Body of pancreas (tissue), 4 donors: ENCODE results near the gene UBE2E1. TPM values are rescaled to one million over a fixed set of nuclear protein-coding genes. Genes with fewer than 3 reads are reported as not detected.
A peak's percentile ranks its signal among the peaks of the same experiment; 100 is the strongest.

ENCODE experiments used
- ATAC-seq: fragments of 150-250 bp; one replicate; pipeline ENCODE4 v1.9.1; 2016
- DNase-seq, 4 donors: peaks; one replicate each; pipeline ENCODE4 v3.0.0-alpha.2; 2019
- H3K27ac ChIP-seq, 4 donors: fragments of 200-600 bp; sonication (generic); 1 replicate in 3 of 4; 2 replicates in 1 of 4; pipeline versions ENCODE4 v1.5.1 to v1.6.1; 2016 to 2019; ENCODE audit warnings: mild to moderate bottlenecking in 1 of 4, mixed read lengths in 1 of 4, moderate library complexity in 1 of 4
- H3K27me3 ChIP-seq, 2 donors: fragments of 200-600 bp; sonication (generic); one replicate each; pipeline ENCODE4 v1.6.0; 2016; ENCODE audit warnings: mild to moderate bottlenecking in 1 of 2
- H3K36me3 ChIP-seq, 2 donors: fragments of 200-600 bp; sonication (generic); replicated peaks in 1 of 2; 2 replicates each; pipeline ENCODE4 v1.5.1; 2016; ENCODE audit warnings: low read depth in 2 of 2; ENCODE audit not compliant: insufficient read depth in 1 of 2
- H3K4me1 ChIP-seq: fragments of 200-600 bp; sonication (generic); one replicate; pipeline ENCODE4 v1.6.0; 2016
- H3K4me3 ChIP-seq, 2 donors: fragments of 200-600 bp; sonication (generic); 1 replicate in 1 of 2; 2 replicates in 1 of 2; pipeline ENCODE4 v1.5.1; 2016 to 2019
- H3K9me3 ChIP-seq, 3 donors: fragments of 200-600 bp; sonication (generic); 1 replicate in 2 of 3; 2 replicates in 1 of 3; pipeline ENCODE4 v1.5.1; 2016
- POLR2A ChIP-seq, 3 donors: fragments of 450-650 bp; IDR thresholded peaks; one replicate each; pipeline ENCODE4 v1.6.1; 2016; ENCODE audit warnings: antibody characterized with exemption in 3 of 3, mild to moderate bottlenecking in 2 of 3
- WGBS, 2 donors: methylation state at CpG; one replicate each; pipeline ENCODE4 v1.1.5; 2017; 5-methylcytosine and 5-hydroxymethylcytosine counted together
- intact Hi-C: fragments of 100-400 bp; cut with DNase I; formaldehyde crosslinking; loops from one replicate; pipeline ENCODE4 v1.15.1; 2023
- total RNA-seq, 2 donors: library from RNA; depleted of rRNA; stranded (reverse); fragments of >200 nt; gene quantifications; one replicate each; pipeline ENCODE4 v1.1.0, GENCODE V29; 2016
- TF ChIP-seq, protein P1 (sequence below), 7 experiments: fragments of 450-650 bp in 4 of 7; fragments of 200-600 bp in 3 of 7; sonication (generic) in 3 of 7; IDR thresholded peaks; one replicate each; pipeline ENCODE4 v1.5.1; 2016 to 2019; ENCODE audit warnings: antibody characterized with exemption in 7 of 7

Gene UBE2E1
- total RNA-seq, result 10 to 100 TPM; 21.1 to 30.9 TPM

DNA sequence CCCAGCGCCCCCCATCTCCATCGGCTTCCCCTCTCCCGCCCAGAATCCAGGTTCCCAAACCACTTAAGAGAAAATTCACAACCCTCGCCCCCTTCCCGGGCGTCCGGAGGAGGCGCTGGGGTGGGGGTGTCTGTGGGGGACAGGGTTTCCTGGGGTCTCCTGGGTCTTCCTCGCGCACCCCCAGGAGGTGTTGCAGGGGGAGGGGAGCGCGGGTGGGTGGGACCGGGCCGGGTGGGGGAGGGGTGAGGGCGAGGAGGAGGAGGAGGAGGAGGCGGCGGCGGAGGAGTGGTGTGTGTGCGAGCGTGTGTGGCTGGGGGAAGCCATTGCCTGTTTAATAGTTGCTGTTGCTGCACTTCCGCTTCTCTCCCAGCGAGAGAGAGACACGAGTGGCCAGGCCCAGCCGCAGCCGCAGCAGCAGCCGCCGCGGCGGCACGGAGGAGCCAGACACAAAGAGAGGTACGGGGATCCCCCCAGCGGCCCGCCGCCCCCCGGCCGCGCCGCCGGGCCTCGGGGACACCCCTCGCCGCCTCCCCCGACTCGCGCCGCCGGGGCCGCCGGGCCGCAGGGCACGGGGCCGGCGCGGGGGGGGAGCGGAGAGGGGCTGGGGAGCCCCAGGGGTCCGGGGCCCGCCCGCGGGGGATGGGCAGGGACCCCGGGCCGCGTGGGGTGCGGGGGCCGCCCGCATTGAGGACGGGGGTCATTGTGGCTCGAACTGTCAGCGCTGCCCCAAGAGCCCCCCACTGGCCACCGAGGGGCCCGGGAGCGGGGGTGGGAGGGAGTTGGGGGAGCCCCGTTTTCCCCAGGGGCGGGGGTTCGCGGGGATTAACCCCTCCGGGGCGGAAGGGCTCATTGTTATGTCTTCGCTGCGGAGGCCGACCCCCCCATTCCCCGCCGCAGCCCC, at the start of gene UBE2E1:
Gene UBE2E1 (plus strand): TSS at position 323 of the 901 bp plus-strand sequence. CDS start 1,315 bp downstream, outside the sequence.
- TF ChIP-seq, protein P1, sequence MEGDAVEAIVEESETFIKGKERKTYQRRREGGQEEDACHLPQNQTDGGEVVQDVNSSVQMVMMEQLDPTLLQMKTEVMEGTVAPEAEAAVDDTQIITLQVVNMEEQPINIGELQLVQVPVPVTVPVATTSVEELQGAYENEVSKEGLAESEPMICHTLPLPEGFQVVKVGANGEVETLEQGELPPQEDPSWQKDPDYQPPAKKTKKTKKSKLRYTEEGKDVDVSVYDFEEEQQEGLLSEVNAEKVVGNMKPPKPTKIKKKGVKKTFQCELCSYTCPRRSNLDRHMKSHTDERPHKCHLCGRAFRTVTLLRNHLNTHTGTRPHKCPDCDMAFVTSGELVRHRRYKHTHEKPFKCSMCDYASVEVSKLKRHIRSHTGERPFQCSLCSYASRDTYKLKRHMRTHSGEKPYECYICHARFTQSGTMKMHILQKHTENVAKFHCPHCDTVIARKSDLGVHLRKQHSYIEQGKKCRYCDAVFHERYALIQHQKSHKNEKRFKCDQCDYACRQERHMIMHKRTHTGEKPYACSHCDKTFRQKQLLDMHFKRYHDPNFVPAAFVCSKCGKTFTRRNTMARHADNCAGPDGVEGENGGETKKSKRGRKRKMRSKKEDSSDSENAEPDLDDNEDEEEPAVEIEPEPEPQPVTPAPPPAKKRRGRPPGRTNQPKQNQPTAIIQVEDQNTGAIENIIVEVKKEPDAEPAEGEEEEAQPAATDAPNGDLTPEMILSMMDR (IDR thresholded peaks at IDR 0.05), result no peak
- TF ChIP-seq POLR2A (IDR thresholded peaks at IDR 0.05), result peak in 2 of 3 donors; percentile 63
- Histone ChIP-seq H3K4me1 (peaks cover 14% of the 10 kb centered on the region), H3K27ac (peak within 1 kb of the TSS; percentile 69 to 83 (median 73)), H3K9me3 (no peaks in the 10 kb centered on the region), H3K4me3 (peak within 1 kb of the TSS; percentile 64 to 90), H3K27me3 (no peaks in the 10 kb centered on the region), H3K36me3 (no peaks in the 10 kb centered on the region)
- DNase-seq (peak; percentile 67 to 75 (median 73)), ATAC-seq (peak; percentile 78)
- 0% methylated on average over 14 to 55 of the region's 82 CpGs for WGBS, 2 donors
- intact Hi-C loops, result no loop called here

DNA sequence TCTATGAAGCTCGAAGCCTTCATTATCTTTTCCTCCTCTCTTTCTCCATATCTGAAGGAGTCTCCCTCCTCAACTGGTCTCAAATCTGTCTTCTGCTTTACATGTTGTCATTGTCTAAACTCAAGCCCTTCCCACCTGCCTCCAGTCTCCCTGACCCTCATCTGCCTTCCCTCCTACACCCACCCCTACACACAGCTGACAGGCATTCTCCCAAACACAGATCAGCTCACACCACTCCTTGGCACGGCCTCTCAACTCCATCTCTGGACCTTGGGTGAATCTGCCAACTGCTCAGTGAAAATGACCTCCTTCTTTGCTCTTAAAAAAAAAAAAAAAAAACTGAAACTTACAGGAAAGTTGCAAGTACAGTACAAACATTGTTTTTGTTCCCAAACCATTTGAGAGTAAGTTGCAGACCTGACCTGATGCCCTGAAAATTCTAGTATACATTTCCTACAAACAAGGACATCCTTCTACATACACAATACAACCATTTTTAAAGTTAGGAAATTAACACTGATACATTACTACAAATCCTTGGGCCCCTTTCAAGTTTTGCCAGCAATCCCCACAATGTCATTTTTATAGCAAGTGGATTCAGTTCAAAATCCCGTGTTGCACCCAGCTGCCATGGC, 49.4 kb upstream of the UBE2E1 start:
- Histone ChIP-seq H3K36me3 (no peaks in the 10 kb centered on the region), H3K27ac (no peak overlapping the region), H3K27me3 (no peaks in the 10 kb centered on the region), H3K4me1 (no peaks in the 10 kb centered on the region), H3K9me3 (no peaks in the 10 kb centered on the region), H3K4me3 (no peak overlapping the region)
- DNase-seq (no peak), ATAC-seq (no peak)
- no peak for TF ChIP-seq POLR2A (IDR thresholded peaks at IDR 0.05)
- TF ChIP-seq, protein P1 (IDR thresholded peaks at IDR 0.05), result no peak
- WGBS, 2 donors, result 77 to 78% methylated on average over 3 of the region's 3 CpGs
- intact Hi-C loops, result no loop called here

DNA sequence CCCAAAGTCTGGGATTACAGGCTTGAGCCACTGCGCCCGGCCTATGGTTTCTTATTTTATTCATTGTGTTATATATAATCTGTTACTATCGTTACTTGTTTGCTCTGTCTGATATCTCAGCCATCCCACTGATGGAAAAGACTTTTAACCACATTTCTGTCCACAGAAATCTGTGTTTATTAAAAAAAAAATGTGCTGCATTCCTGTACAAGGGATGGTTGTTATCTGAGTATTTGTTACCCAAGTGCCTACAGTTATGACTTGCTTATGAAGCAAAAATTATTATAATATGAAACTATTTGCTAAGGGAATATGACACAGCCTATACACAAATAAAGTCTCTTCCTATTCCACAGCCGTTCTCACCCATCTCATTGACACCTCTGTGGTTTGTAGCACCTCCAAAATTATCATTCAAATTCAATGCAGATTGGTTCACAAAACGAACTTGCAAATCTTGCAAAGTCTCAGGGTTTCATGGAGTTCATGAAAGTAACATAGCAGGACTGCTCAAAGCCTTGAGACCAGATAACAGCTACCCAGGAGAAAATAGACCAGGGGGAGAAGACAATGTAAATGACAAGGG, 47.4 kb upstream of the UBE2E1 start:
- 73 to 76% methylated on average over 5 of the region's 5 CpGs for WGBS, 2 donors
- H3K27ac ChIP-seq, result no peak overlapping the region
- H3K27me3 ChIP-seq, result no peaks in the 10 kb centered on the region
- H3K4me3 ChIP-seq, result no peak overlapping the region
- H3K36me3 ChIP-seq, result no peaks in the 10 kb centered on the region
- no peaks in the 10 kb centered on the region for H3K9me3 ChIP-seq
- ATAC-seq (no peak), DNase-seq (no peak)
- TF ChIP-seq, protein P1 (IDR thresholded peaks at IDR 0.05), result no peak
- no peak for TF ChIP-seq POLR2A (IDR thresholded peaks at IDR 0.05)
- H3K4me1 ChIP-seq, result no peaks in the 10 kb centered on the region
- intact Hi-C loops, result no loop called here

DNA sequence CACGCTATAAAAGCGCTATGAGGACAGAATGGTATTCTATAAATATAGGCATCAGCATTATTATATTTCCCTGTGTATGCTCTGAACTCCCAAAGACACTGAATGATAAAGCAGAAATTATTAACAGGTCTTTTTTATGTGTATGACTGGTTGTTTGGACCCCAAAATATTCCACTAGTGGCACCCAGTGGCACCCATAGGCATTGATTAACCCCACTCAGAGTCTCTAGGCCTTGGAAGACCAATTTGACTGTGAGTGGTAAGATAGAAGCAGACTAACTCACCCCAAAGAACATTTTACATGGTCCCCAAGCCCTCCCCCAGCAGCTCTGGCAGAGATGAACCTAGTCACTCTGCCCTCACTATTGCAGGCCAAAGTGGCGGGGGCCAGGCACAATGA, 45.4 kb upstream of the UBE2E1 start:
- ATAC-seq, result no peak
- Histone ChIP-seq H3K27me3 (no peaks in the 10 kb centered on the region), H3K4me3 (no peak overlapping the region), H3K27ac (no peak overlapping the region), H3K36me3 (no peaks in the 10 kb centered on the region), H3K9me3 (no peaks in the 10 kb centered on the region), H3K4me1 (no peaks in the 10 kb centered on the region)
- intact Hi-C loops, result no loop called here
- TF ChIP-seq, protein P1 (IDR thresholded peaks at IDR 0.05), result no peak
- DNase-seq, result no peak
- WGBS, 2 donors, result 92 to 93% methylated on average over 3 of the region's 3 CpGs
